ENCODE measurements around the gene TBX2. TPM values are rescaled to one million over a fixed set of nuclear protein-coding genes. Genes with fewer than 3 reads are reported as not detected.

Gene TBX2
- total RNA-seq, 2 donors from 2014 or later = 0.10 to 0.44 TPM

DNA sequence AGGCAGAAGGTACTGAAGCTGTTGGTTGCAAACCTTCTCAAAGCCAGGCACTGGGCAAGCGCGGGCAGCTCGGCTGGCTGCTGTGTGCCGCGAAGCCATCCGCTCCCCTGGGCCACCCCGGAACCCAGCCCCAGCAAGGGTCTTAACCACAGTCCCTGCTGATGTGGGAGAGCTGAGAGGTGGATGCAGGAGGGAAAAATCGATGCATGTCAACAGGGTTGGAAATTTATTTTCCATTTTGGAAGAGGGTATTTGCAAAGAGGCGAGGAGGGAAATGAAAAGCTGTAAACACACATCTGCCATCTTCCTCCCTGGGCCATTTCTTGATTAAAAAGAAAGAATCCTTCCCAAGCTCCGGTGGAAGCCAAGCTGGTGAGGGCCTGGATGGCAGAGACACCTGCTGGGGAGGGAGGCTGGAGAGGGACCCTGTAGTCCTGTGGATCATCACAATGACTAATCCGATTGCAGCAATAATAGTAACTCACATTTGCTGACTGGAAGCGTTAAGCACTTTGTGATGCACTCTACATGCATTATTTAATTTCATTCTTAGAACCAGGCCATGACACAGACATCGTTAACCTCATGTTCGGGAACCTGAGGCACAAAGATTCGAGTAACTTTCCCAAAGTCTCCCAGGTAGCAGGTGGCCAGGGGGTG, 13.9 kb upstream of the TBX2 start:
- Mint-ChIP-seq H3K36me3 (ENCODE audit: insufficient read depth in 2 of 2) (no peaks in the 10 kb centered on the region), H3K4me1 (ENCODE audit: low read depth) (peaks cover 4% of the 10 kb centered on the region), H3K4me3 (no peak overlapping the region), H3K27me3 (ENCODE audit: low read depth) (peaks cover 5% of the 10 kb centered on the region), H3K9me3 (no peaks in the 10 kb centered on the region), H3K27ac (no peak overlapping the region)
- ATAC-seq (replicated peaks in 1 of 2) (no peak), DNase-seq (no peak)

DNA sequence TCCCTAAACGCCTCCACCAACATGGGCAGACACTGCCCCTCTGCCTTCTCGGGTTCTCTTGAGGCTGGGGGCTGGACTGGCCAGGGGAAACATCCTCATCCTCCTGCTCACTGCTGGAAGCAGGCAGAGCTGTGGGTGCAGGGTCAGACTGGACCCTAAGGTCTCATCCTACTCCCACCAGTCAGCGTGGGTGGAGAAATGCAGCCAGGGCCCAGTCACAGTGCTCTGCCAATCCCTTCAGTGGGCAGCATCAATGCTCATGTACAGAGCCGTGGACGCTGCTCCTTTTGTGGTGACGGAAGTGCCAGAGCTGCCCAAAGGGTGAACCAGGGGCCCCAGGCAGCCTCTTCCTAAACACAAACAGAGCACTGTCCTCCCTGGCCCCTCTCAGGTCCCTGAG, 13.4 kb upstream of the TBX2 start:
- ATAC-seq (replicated peaks in 1 of 2) = no peak
- Mint-ChIP-seq H3K4me1 (ENCODE audit: low read depth) (peaks cover 4% of the 10 kb centered on the region), H3K27ac (no peak overlapping the region), H3K9me3 (no peaks in the 10 kb centered on the region), H3K27me3 (ENCODE audit: low read depth) (peaks cover 5% of the 10 kb centered on the region), H3K36me3 (ENCODE audit: insufficient read depth in 2 of 2) (no peaks in the 10 kb centered on the region), H3K4me3 (no peak overlapping the region)
- DNase-seq = no peak

DNA sequence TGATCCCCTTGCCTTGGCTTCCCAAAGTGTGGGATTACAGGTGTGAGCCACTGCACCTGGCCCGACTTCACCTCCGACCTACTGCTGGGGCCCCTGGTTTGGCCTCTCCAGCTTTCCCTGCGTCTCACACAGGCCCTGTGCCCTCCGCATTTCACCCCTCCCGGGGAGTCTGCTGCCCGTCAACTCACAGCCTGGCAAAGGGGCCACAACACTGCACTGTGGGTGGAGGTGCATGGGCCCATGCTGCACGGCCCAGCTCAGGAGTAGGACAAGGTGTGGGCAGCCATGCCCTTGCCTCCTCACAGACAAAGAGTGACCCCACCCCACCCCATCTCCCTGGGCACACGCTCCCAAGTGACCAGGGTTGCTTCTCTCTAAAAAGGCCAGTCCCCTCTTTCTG, 12.6 kb upstream of the TBX2 start:
- Mint-ChIP-seq H3K4me1 (ENCODE audit: low read depth) (peaks cover 4% of the 10 kb centered on the region), H3K9me3 (no peaks in the 10 kb centered on the region), H3K36me3 (ENCODE audit: insufficient read depth in 2 of 2) (no peaks in the 10 kb centered on the region), H3K27ac (no peak overlapping the region), H3K4me3 (no peak overlapping the region), H3K27me3 (ENCODE audit: low read depth) (peaks cover 5% of the 10 kb centered on the region)
- no peak for ATAC-seq (replicated peaks in 1 of 2)
- no peak for DNase-seq

DNA sequence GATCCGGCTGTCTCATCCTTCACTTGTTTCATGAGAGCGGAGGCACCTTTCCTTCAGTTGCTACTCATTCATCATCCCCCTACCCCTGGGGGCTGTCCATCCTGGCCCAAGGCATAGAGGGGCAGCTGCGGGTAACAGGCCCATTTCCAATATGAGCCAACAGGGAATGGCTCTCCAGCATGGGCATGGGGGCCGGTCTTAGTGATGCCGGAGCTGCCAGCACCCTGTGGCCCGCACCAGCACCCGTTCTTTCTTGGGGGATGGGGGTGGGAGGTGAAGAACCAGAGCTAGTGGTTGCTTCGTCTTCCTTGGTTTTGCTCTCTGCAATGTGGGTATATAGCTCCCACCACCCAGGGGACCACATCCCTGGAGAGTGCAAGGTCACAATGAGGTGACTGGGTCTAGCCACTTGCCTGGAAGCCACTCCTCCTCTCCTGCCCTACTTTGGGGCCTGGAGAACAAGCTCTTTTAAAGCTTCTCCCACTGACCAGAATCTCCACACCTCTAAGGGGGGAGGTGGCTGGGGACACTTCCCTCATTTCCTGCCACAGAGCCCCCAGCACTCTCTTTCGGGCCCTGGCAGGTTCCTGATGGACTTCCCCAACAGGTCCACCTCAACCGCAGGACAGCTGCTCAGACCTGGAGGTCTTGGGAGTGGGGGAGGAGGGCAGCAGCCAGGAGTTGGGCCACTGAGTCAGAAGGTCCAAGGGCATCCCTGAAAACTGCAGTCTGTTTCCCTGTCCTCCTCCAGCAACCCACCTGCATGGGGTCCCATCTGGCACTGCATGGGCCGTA, 11.9 kb upstream of the TBX2 start:
- H3K4me3 Mint-ChIP-seq = no peak overlapping the region
- peaks cover 4% of the 10 kb centered on the region for H3K4me1 Mint-ChIP-seq (ENCODE audit: low read depth)
- no peaks in the 10 kb centered on the region for H3K36me3 Mint-ChIP-seq (ENCODE audit: insufficient read depth in 2 of 2)
- ATAC-seq (replicated peaks in 1 of 2) = no peak
- H3K9me3 Mint-ChIP-seq = no peaks in the 10 kb centered on the region
- H3K27ac Mint-ChIP-seq = no peak overlapping the region
- peaks cover 5% of the 10 kb centered on the region for H3K27me3 Mint-ChIP-seq (ENCODE audit: low read depth)
- no peak for DNase-seq

GRCh38 chr17:61388561-61389356, 10.9 kb upstream of the TBX2 start:
- Mint-ChIP-seq H3K36me3 (ENCODE audit: insufficient read depth in 2 of 2) (no peaks in the 10 kb centered on the region), H3K27ac (no peak overlapping the region), H3K9me3 (no peaks in the 10 kb centered on the region), H3K4me1 (ENCODE audit: low read depth) (peaks cover 4% of the 10 kb centered on the region), H3K4me3 (no peak overlapping the region), H3K27me3 (ENCODE audit: low read depth) (peaks cover 5% of the 10 kb centered on the region)
- ATAC-seq (replicated peaks in 1 of 2) = no peak
- DNase-seq = no peak

DNA sequence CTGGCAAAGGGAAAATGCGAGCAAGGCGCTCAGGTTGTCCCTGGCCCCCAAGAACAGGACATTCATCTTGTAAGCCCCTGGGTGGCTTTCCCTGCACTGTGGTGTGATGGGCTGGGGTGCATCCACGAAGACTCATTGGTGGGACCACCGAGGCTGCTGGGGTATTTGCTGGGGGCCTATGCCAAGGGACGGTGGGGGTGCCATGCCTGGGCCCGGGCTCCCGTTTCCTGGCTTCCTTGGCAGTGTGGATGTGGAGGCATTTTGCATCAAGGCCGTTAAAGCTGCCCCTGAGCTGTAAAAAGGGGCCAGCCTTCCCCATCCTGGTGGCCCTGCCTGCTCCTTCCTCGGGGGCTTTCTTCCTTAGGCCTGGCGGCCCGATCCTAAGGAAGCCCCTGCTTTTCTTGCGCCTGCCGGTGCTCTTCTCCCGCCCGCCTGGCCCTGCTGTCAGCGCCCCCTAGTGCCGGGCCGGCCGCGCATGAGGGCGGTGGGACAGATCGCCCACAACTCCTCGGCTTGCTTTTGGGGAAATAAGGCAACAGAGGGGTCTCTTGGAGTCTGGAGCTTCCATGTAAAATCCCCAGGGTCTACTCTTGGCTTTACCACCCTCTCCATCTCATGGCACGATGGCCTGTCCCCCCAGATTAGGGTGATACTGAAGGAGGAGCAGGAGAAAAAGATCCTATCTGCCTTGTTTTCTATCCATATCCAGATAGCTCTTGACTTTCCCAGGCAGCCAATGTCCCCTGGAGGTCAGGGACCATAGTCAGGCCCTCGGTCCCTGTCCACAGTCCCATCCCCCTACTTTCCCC, 9.8 kb upstream of the TBX2 start:
- Mint-ChIP-seq H3K27me3 (ENCODE audit: low read depth) (peaks cover 11% of the 10 kb centered on the region), H3K9me3 (no peaks in the 10 kb centered on the region), H3K36me3 (ENCODE audit: insufficient read depth in 2 of 2) (no peaks in the 10 kb centered on the region), H3K27ac (no peak overlapping the region), H3K4me1 (ENCODE audit: low read depth) (peaks cover 4% of the 10 kb centered on the region), H3K4me3 (no peak overlapping the region)
- ATAC-seq (replicated peaks in 1 of 2) (peak; percentile 60 to 61), DNase-seq (peak; percentile 57 to 69)

DNA sequence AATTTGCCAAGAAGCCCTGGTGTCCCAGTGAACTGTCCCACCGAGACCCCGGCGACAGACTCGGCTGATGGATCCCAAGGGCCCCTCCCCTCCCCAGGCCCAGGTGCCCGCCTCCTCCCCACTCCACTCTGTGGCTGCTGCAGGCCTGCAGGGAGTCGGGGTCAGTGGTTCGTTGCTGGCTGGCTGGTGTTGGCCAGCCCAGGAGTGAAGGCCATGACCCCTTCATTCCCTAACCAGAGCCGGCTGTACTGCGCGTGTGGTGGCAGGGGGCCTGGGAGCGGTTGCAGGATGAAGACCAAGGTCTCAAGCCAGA, 9.2 kb upstream of the TBX2 start:
- Mint-ChIP-seq H3K4me3 (no peak overlapping the region), H3K36me3 (ENCODE audit: insufficient read depth in 2 of 2) (no peaks in the 10 kb centered on the region), H3K4me1 (ENCODE audit: low read depth) (peaks cover 4% of the 10 kb centered on the region), H3K27me3 (ENCODE audit: low read depth) (peaks cover 15% of the 10 kb centered on the region), H3K9me3 (no peaks in the 10 kb centered on the region), H3K27ac (no peak overlapping the region)
- DNase-seq = no peak
- ATAC-seq (replicated peaks in 1 of 2) = no peak

GRCh38 chr17:61391595-61392291, 7.9 kb upstream of the TBX2 start:
- DNase-seq (no peak), ATAC-seq (replicated peaks in 1 of 2) (no peak)
- H3K9me3 Mint-ChIP-seq = no peaks in the 10 kb centered on the region
- H3K4me3 Mint-ChIP-seq = no peak overlapping the region
- H3K27me3 Mint-ChIP-seq (ENCODE audit: low read depth) = peaks cover 22% of the 10 kb centered on the region
- H3K36me3 Mint-ChIP-seq (ENCODE audit: insufficient read depth in 2 of 2) = no peaks in the 10 kb centered on the region
- peaks cover 4% of the 10 kb centered on the region for H3K4me1 Mint-ChIP-seq (ENCODE audit: low read depth)
- no peak overlapping the region for H3K27ac Mint-ChIP-seq

DNA sequence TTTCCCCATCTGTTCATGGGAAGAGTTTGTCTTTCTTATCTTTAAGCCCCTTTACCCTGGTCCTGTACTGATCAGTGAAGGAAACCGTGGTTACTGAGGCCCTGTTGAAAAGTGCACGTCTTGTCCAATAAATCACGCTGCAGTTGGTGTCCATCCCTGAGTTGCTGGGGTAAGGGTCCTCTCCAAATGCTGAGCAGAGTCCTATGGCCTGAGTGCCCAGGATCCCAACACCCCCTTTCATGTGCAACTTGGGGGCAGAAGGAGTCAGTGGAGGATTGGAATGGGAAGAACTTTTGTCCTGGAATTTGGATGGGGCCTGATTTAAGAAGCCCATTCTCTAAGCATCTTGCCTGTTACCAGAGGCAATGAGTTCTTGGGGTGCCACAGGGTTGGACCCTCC, 7.0 kb upstream of the TBX2 start:
- ATAC-seq (replicated peaks in 1 of 2) (no peak), DNase-seq (no peak)
- no peaks in the 10 kb centered on the region for H3K36me3 Mint-ChIP-seq (ENCODE audit: insufficient read depth in 2 of 2)
- H3K9me3 Mint-ChIP-seq = no peaks in the 10 kb centered on the region
- H3K4me1 Mint-ChIP-seq (ENCODE audit: low read depth) = peaks cover 5% of the 10 kb centered on the region
- H3K27me3 Mint-ChIP-seq (ENCODE audit: low read depth) = peaks cover 23% of the 10 kb centered on the region
- no peak overlapping the region for H3K4me3 Mint-ChIP-seq
- no peak overlapping the region for H3K27ac Mint-ChIP-seq

GRCh38 chr17:61393550-61393903, 6.1 kb upstream of the TBX2 start:
- ATAC-seq (replicated peaks in 1 of 2) = peak; percentile 9 to 25
- H3K27me3 Mint-ChIP-seq (ENCODE audit: low read depth) = peaks cover 31% of the 10 kb centered on the region
- no peaks in the 10 kb centered on the region for H3K9me3 Mint-ChIP-seq
- peaks cover 0 to 2% of the 10 kb centered on the region in 2 donors for H3K36me3 Mint-ChIP-seq (ENCODE audit: insufficient read depth in 2 of 2)
- DNase-seq = no peak
- peaks cover 13% of the 10 kb centered on the region for H3K4me1 Mint-ChIP-seq (ENCODE audit: low read depth)
- no peak overlapping the region for H3K27ac Mint-ChIP-seq
- no peak overlapping the region for H3K4me3 Mint-ChIP-seq

DNA sequence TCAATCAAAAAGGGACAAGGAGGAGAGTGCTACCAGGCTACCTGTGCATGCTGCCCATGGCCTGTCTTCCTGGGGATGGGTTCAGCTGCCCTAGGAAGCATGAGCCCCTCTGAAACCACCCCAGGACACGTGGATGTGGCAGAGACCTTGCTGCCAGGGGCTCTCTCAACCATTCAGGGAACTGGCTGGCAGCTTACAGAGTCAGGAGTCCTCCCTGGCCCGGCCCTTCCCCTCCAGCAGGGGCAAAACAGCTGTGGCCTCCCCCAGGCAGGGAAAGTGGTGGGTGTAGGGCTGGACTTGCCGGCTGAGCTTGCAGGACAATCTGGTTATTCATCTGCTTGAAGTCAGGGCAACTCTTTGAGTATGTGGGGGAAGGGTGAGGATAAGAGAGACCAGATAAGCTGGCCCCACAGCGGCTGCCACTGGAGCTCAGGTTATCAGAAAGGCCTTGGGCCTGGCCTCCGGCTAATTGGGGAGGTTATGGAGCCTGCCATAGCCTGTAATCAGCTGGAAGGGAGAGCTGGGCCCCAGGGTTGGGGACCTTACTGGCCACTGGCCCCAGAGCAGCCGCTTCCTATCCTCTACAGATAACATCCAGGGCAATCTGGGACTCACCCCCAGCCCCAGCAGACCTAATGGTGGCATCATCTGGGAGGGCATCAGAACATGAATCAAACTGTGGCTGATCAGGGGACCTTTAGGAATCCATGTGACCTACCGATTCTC, 5.6 kb upstream of the TBX2 start:
- no peak overlapping the region for H3K4me3 Mint-ChIP-seq
- no peak for ATAC-seq (replicated peaks in 1 of 2)
- no peak for DNase-seq
- peaks cover 0 to 4% of the 10 kb centered on the region in 2 donors for H3K36me3 Mint-ChIP-seq (ENCODE audit: insufficient read depth in 2 of 2)
- peaks cover 16% of the 10 kb centered on the region for H3K4me1 Mint-ChIP-seq (ENCODE audit: low read depth)
- no peak overlapping the region for H3K27ac Mint-ChIP-seq
- no peaks in the 10 kb centered on the region for H3K9me3 Mint-ChIP-seq
- peaks cover 34% of the 10 kb centered on the region for H3K27me3 Mint-ChIP-seq (ENCODE audit: low read depth)
